Esophagus squamous epithelium (tissue), 5 donors: ENCODE results near the gene DSC3. TPM values are rescaled to one million over a fixed set of nuclear protein-coding genes. Genes with fewer than 3 reads are reported as not detected.
"Not testable (repeated sequence)": the region's sequence is repeated elsewhere in the genome, so short reads cannot be mapped to it uniquely, and the experiment has no call there.

Experiments used
- DNase-seq: peaks from one replicate; lab custom pipeline; 2025; lab: John Stamatoyannopoulos, UW
- H3K27ac ChIP-seq, 4 donors: fragments of 200-600 bp; sonication (generic); one replicate each; pipeline ENCODE4 v1.5.1; 2016 to 2019; ENCODE audit warnings: mild to moderate bottlenecking in 1 of 4
- H3K27me3 ChIP-seq, 4 donors: fragments of 200-600 bp; sonication (generic); 1 replicate in 3 of 4; 2 replicates in 1 of 4; pipeline versions ENCODE4 v1.5.1 to v1.6.0; 2017 to 2021; ENCODE audit warnings: antibody characterized with exemption in 1 of 4
- H3K36me3 ChIP-seq, 3 donors: fragments of 200-600 bp; sonication (generic); one replicate each; pipeline ENCODE4 v1.5.1; 2016 to 2019
- H3K4me1 ChIP-seq, 3 donors: fragments of 200-600 bp; sonication (generic); one replicate each; pipeline ENCODE4 v1.5.1; 2017 to 2019
- H3K4me3 ChIP-seq, 4 donors: fragments of 200-600 bp; sonication (generic); 1 replicate in 3 of 4; 2 replicates in 1 of 4; pipeline ENCODE4 v1.5.1; 2016 to 2019; ENCODE audit warnings: mild to moderate bottlenecking in 2 of 4, moderate library complexity in 1 of 4
- H3K9me3 ChIP-seq, 3 donors: fragments of 200-600 bp; sonication (generic); one replicate each; pipeline ENCODE4 v1.5.1; 2016 to 2019
- POLR2A ChIP-seq, 4 donors: fragments of 450-650 bp; IDR thresholded peaks; one replicate each; pipeline ENCODE4 v1.6.1; 2017; ENCODE audit warnings: antibody characterized with exemption in 4 of 4, mild to moderate bottlenecking in 4 of 4, moderate library complexity in 3 of 4
- WGBS, 2 donors: methylation state at CpG; one replicate each; pipeline ENCODE4 v1.1.5; 2018; 5-methylcytosine and 5-hydroxymethylcytosine counted together
- intact Hi-C: fragments of 100-400 bp; cut with DNase I; formaldehyde crosslinking; loops from one replicate; pipeline ENCODE4 v1.15.0; 2022
- total RNA-seq, 4 donors: library from RNA; depleted of rRNA; stranded (reverse); fragments of >200 nt; gene quantifications; one replicate each; pipeline ENCODE4 v1.1.0, GENCODE V29; 2016
- TF ChIP-seq, protein P1 (sequence below), 6 experiments: fragments of 450-650 bp in 4 of 6; fragments of 200-600 bp in 2 of 6; sonication (generic) in 2 of 6; IDR thresholded peaks; one replicate each; pipeline ENCODE4 v1.5.1; 2016 to 2019; ENCODE audit warnings: antibody characterized with exemption in 6 of 6, mild to moderate bottlenecking in 4 of 6, moderate library complexity in 4 of 6
- donor health status: DM: yes; HTN: yes; CAD: no.

DSC3 gene
- total RNA-seq, 4 donors from 2014 or later: 210 to 311 (median 279) TPM

DNA sequence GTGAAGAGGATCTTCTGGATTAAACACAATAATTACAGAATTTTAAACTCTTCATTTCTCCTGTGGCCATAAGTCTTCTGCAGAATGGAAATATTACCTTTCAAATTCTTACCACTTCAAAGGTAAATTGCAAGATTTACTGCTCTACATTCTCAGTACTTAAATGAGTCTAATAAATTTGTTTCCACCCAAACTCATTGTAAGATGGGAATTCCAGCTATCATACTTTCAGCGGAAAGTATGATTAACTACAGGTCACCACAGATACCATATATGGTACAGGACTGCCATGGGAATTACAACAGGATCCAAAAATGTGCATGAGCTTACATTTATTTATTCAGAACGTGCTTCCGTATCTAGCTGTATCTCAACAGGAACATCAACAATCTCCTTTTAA, 3.1 kb downstream of the DSC3 start:
- H3K27me3 ChIP-seq: peaks cover 0 to 52% (median 1%) of the 10 kb centered on the region in 4 donors
- no peaks in the 10 kb centered on the region for H3K36me3 ChIP-seq
- TF ChIP-seq POLR2A (IDR thresholded peaks at IDR 0.05): no peak
- TF ChIP-seq, protein P1, sequence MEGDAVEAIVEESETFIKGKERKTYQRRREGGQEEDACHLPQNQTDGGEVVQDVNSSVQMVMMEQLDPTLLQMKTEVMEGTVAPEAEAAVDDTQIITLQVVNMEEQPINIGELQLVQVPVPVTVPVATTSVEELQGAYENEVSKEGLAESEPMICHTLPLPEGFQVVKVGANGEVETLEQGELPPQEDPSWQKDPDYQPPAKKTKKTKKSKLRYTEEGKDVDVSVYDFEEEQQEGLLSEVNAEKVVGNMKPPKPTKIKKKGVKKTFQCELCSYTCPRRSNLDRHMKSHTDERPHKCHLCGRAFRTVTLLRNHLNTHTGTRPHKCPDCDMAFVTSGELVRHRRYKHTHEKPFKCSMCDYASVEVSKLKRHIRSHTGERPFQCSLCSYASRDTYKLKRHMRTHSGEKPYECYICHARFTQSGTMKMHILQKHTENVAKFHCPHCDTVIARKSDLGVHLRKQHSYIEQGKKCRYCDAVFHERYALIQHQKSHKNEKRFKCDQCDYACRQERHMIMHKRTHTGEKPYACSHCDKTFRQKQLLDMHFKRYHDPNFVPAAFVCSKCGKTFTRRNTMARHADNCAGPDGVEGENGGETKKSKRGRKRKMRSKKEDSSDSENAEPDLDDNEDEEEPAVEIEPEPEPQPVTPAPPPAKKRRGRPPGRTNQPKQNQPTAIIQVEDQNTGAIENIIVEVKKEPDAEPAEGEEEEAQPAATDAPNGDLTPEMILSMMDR (IDR thresholded peaks at IDR 0.05): no peak
- H3K4me3 ChIP-seq: peak overlapping the region; percentile 53 to 72 (median 62)
- peak overlapping the region in 3 of 4 donors; percentile 90 to 93 (median 93) for H3K27ac ChIP-seq
- 28 to 29% methylated on average over 3 of the region's 3 CpGs for WGBS, 2 donors
- peaks cover 0 to 58% (median 4%) of the 10 kb centered on the region in 3 donors for H3K4me1 ChIP-seq
- DNase-seq: no peak
- no peaks in the 10 kb centered on the region for H3K9me3 ChIP-seq
- intact Hi-C loops: no loop called here

DNA sequence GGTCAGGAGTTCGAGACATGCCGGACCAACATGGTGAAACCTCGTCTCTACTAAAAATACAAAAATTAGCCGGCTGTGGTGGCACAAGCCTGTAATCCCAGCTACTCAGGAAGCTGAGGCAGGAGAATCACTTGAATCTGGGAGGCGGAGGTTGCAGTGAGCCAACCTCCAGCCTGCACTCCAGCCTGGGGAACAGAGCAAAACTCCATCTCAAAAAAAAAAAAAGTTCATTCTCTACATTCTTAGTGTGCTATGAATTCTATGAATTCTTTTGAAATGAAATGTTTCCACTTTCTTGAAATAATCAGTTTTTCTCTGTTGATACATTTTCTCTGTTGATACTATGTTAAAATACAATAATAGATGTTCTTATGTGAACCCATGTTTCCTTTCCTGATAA, 4.9 kb downstream of the DSC3 start:
- Histone ChIP-seq H3K27ac (peak overlapping the region in 1 of 4 donors; percentile 90), H3K27me3 (peaks cover 0 to 35% (median 1%) of the 10 kb centered on the region in 4 donors), H3K4me1 (peaks cover 0 to 47% (median 4%) of the 10 kb centered on the region in 3 donors)
- intact Hi-C loops, H3K9me3 ChIP-seq, DNase-seq, H3K4me3 ChIP-seq, H3K36me3 ChIP-seq: not testable (repeated sequence)
- 74 to 83% methylated on average over 2 to 5 of the region's 5 CpGs for WGBS, 2 donors

DNA sequence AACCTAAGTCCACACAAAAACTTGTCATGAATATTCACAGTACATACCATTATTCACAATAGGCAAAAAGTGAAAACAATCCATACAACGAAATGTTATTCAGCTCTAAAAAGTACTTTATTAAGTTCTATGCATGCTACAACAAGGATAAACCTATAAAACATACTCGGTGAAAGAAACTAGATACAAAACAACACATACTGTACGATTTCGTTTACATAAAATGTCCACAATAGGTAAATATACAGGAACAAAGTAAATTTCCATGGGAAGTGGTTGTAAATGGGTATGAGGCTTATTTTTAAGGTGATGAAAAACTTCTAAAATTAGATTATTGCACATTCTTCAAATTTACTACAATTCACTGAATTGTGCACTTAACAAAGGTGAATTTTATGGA, 8.0 kb downstream of the DSC3 start:
- DNase-seq: no peak
- H3K36me3 ChIP-seq: peaks cover 0 to 17% (median 0%) of the 10 kb centered on the region in 3 donors
- peaks cover 0 to 29% (median 4%) of the 10 kb centered on the region in 3 donors for H3K4me1 ChIP-seq
- H3K27ac ChIP-seq: no peak overlapping the region
- 49 to 68% methylated on average over 4 of the region's 4 CpGs for WGBS, 2 donors
- H3K4me3 ChIP-seq: no peak overlapping the region
- no peak for TF ChIP-seq POLR2A (IDR thresholded peaks at IDR 0.05)
- TF ChIP-seq, protein P1 (IDR thresholded peaks at IDR 0.05): no peak
- intact Hi-C loops: no loop called here
- peaks cover 0 to 5% (median 0%) of the 10 kb centered on the region in 4 donors for H3K27me3 ChIP-seq
- no peaks in the 10 kb centered on the region for H3K9me3 ChIP-seq

DNA sequence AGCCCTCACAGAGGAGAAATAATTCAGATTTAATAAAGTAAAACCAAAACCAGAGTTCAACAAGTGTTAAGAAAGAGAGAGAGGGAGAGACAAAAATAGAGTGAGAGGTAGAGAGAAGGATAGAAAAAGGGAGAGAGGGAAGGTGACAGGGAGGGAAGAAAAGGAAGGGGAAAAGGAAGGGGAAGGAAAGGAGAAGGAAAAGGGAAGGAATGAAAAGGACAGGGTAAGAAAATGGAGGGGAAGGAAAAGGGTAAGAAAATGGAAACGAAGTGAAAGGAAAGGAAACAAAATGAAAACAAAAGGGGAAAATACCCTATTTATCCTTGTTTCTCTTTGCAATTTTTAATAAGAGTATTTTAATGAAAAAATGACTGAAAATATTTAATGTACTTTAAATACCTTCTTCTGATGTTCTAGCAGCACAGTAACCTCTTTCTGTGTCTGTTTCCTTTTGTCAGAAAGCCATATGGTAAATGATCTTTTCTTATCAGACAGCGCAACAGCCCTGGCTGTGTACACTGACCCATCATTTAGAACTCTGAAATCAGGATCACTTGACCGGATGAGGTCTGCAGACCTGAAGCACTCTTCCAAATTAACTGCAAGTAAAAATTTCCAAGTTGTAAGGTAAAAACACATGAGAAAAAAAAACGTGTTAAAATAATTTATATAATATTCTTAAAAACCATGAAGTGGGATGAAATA, 11.8 kb downstream of the DSC3 start:
- H3K4me3 ChIP-seq: no peak overlapping the region
- 60 to 76% methylated on average over 4 of the region's 4 CpGs for WGBS, 2 donors
- DNase-seq: no peak
- intact Hi-C loops: no loop called here
- peaks cover 0 to 4% (median 0%) of the 10 kb centered on the region in 3 donors for H3K4me1 ChIP-seq
- H3K9me3 ChIP-seq: no peaks in the 10 kb centered on the region
- no peak for TF ChIP-seq POLR2A (IDR thresholded peaks at IDR 0.05)
- TF ChIP-seq, protein P1 (IDR thresholded peaks at IDR 0.05): no peak
- no peaks in the 10 kb centered on the region for H3K27me3 ChIP-seq
- H3K27ac ChIP-seq: no peak overlapping the region
- H3K36me3 ChIP-seq: peaks cover 0 to 54% (median 0%) of the 10 kb centered on the region in 3 donors

DNA sequence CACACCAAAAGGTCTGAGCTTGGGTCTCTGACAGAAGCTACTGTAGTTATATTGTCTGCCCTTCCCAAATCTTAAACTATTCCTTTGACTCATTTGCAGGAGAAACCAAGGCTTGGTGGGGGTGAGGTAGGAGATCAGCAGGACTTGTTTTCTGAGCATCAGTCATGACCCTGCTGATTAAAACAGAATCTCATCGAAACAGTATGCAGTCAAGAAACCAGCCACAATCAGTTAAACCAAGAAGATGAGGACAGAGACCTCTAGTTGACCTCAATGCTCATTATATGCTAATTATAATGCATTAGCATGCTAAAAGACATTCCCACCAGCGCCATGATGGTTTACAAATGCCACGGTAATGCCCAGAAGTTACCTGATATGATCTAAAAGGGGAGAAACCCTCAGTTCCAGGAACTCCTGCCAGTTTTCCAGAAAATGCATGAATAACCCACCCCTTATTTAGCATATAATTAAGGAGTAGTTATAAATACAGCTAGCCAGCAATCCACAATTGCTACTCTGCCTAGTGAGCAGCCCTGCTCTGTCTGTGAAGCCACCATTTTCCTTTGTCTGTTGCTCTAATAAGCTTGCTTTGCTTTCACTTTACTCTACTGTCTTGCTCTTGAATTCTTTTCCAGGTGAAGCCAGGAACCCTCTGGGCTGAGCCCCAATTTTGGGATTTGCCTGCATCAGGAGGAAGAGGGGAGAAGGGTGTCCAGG, 26.7 kb downstream of the DSC3 start:
- Histone ChIP-seq H3K9me3 (no peaks in the 10 kb centered on the region), H3K4me1 (no peaks in the 10 kb centered on the region), H3K27me3 (no peaks in the 10 kb centered on the region), H3K36me3 (peaks cover 0 to 56% (median 0%) of the 10 kb centered on the region in 3 donors), H3K27ac (no peak overlapping the region), H3K4me3 (no peak overlapping the region)
- TF ChIP-seq, protein P1 (IDR thresholded peaks at IDR 0.05): no peak
- TF ChIP-seq POLR2A (IDR thresholded peaks at IDR 0.05): no peak
- WGBS, 2 donors: 80 to 100% methylated on average over 1 to 3 of the region's 3 CpGs
- intact Hi-C loops: no loop called here
- no peak for DNase-seq

DNA sequence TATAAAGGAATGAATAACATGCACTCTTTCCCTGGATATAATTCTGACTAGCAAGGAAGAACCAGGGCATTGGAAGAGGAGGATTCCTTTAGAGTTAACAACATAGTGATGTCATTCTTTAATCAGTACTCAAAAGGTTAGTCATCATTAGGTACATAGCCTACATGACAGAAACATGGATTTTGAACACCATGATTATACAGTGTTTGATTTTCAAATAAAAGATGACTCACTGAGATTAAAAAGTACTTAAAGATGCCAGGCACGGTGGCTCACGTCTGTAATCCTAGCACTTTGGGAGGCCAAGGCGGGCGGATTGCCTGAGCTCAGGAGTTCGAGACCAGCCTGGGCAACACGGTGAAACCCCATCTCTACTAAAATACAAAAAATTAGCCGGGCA, 31.1 kb downstream of the DSC3 start:
- WGBS, 2 donors: 21 to 35% methylated on average over 7 of the region's 7 CpGs
- H3K4me1 ChIP-seq: not testable (repeated sequence)

More for the DNA sequence above, 31.1 kb downstream of the DSC3 start:
- intact Hi-C loops, H3K9me3 ChIP-seq, H3K27me3 ChIP-seq, DNase-seq, H3K4me3 ChIP-seq: not testable (repeated sequence)
- Histone ChIP-seq H3K36me3 (peaks cover 0 to 38% (median 0%) of the 10 kb centered on the region in 3 donors), H3K27ac (peak overlapping the region in 1 of 4 donors; percentile 3)
